PC-3 (cell line): ENCODE data around the gene PRKAR2A.

Experiments used
- EZH2 ChIP-seq: fragments of 300-600 bp; sonication (generic); IDR thresholded peaks from one replicate; pipeline ENCODE4 v1.6.1; 2017; ENCODE audit warnings: antibody characterized with exemption, mild to moderate bottlenecking, low read length; ENCODE audit not compliant: unreplicated experiment
- EZH2phosphoT487 ChIP-seq: fragments of 300-600 bp; sonication (generic); IDR thresholded peaks from 2 replicates; pipeline ENCODE4 v1.6.1; 2018; ENCODE audit warnings: mild to moderate bottlenecking, antibody characterized with exemption, low read length, borderline replicate concordance
- TF ChIP-seq, protein P1 (sequence below): fragments of 300-600 bp; sonication (generic); conservative IDR thresholded peaks from 2 replicates; pipeline ENCODE4 v1.5.1; 2017; ENCODE audit warnings: antibody characterized with exemption, low read depth, mild to moderate bottlenecking, low read length

DNA sequence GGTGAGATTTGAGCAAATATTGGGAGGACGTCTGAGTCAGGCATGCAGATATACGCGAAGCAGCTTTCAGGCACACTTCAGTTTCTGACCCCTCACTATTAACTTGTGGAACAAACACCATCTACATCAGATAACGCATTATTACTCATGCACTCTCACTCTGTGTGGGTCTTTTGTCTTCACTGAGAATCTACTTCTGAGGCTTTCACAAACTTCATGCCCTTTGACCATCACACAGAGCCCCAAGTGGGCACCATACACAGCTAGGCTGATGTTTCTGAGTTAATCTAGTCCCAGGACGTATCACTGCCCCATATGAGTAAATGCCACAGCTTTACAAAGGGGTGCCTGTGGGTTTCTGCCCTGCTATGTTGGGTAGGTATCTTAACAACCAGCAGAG is 91.0 kb downstream of the PRKAR2A start:
- no peak for TF ChIP-seq EZH2
- TF ChIP-seq, protein P1, sequence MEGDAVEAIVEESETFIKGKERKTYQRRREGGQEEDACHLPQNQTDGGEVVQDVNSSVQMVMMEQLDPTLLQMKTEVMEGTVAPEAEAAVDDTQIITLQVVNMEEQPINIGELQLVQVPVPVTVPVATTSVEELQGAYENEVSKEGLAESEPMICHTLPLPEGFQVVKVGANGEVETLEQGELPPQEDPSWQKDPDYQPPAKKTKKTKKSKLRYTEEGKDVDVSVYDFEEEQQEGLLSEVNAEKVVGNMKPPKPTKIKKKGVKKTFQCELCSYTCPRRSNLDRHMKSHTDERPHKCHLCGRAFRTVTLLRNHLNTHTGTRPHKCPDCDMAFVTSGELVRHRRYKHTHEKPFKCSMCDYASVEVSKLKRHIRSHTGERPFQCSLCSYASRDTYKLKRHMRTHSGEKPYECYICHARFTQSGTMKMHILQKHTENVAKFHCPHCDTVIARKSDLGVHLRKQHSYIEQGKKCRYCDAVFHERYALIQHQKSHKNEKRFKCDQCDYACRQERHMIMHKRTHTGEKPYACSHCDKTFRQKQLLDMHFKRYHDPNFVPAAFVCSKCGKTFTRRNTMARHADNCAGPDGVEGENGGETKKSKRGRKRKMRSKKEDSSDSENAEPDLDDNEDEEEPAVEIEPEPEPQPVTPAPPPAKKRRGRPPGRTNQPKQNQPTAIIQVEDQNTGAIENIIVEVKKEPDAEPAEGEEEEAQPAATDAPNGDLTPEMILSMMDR: no peak
- TF ChIP-seq EZH2phosphoT487: no peak
